GM12872 (cell line): ENCODE measurements around the gene RPGRIP1.

Source experiments
- TF ChIP-seq, protein P1 (sequence below): IDR thresholded peaks from 3 replicates; pipeline ENCODE4 v1.5.1; 2011; ENCODE audit warnings: low read depth, mild to moderate bottlenecking, low read length, moderate library complexity; ENCODE audit not compliant: insufficient read depth

Gene RPGRIP1

DNA sequence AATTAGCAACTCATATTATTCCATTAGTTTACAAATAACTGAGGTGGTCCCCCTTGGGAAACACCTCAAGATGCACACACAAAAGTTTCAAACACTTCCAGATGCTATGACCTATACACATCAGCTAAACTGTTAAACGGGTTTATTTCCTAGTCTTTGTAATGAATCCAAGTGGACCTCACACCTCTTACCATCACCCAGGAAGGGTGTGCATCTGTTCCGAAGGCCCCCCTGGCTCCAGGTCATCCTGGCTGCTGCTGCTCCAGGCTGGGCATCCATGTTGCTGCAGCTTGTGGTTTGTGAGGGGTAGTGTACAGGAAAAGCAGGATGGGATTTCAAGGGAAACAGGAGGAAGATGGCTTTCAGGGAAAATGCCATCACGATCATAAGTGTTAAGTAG is 17.5 kb upstream of the RPGRIP1 start:
- TF ChIP-seq, protein P1, sequence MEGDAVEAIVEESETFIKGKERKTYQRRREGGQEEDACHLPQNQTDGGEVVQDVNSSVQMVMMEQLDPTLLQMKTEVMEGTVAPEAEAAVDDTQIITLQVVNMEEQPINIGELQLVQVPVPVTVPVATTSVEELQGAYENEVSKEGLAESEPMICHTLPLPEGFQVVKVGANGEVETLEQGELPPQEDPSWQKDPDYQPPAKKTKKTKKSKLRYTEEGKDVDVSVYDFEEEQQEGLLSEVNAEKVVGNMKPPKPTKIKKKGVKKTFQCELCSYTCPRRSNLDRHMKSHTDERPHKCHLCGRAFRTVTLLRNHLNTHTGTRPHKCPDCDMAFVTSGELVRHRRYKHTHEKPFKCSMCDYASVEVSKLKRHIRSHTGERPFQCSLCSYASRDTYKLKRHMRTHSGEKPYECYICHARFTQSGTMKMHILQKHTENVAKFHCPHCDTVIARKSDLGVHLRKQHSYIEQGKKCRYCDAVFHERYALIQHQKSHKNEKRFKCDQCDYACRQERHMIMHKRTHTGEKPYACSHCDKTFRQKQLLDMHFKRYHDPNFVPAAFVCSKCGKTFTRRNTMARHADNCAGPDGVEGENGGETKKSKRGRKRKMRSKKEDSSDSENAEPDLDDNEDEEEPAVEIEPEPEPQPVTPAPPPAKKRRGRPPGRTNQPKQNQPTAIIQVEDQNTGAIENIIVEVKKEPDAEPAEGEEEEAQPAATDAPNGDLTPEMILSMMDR, result no peak

DNA sequence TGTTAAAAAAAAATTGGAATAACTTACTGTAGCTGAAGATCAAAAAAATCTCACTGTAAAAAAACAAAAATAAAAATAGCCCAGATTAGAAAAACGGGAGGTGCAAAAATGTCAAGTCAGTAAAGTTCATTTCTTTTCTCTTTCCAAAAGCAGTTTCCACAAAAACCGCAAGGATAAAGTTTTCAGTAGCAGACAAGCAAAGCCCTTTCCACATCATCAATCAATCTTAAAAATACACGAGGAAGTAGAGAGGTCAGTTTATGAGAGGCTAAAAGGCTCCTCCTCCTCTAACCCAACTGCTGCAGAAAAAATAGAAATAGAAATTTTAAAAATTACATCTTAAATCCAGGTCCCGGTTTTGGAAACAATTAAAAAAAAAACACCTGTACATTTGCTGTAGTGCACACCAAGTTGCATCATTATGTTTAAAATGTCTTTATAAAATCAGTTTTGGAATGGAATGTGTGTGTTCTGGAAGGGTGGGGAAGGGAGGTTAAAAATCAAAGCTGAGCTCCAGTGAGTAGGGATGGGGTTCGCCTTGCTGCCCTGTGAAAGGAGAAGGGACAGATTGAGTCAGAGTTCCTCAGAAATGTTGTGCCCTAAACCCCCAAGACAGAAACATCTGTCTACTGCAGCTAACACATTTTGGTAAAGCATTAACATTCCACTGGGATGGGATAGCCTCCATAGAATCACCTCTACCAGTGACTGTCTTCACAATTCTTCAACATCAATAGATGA is 16.4 kb upstream of the RPGRIP1 start:
- TF ChIP-seq, protein P1, result no peak

DNA sequence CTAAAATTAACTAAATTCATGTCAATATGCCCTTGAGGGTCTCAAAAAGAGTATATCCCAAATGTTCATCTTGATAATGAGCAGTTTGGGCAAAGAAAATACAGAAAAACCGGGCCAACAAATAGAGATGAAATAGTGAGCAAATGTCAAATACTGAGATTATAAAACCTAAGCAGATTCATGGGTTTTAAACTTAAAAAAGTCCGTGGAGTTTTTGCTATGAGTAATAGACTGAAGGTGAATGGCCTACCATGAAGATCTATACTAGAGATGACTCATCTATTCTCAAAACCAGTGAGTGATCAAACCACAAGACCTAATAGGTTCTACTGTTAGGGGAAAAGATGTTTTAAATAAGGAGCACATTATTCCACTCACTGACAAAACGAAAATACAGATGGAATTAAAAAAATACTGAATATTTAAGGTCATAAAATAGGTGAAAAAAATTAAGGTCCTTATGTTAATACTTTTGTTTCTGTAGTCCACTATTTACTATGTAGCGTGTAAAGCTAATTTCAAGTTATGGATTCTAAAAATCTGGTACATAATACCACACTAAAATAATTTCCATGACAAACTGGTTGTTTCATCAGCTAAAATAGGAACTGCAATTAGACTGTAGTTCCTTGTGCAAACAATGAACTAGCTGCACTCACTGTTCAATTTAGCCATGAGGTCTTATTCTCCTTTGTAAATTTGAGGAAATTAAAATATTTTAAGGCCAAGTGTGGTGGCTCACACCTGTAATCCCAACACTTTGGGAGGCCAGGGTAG is 15.7 kb upstream of the RPGRIP1 start:
- TF ChIP-seq, protein P1, result no peak

DNA sequence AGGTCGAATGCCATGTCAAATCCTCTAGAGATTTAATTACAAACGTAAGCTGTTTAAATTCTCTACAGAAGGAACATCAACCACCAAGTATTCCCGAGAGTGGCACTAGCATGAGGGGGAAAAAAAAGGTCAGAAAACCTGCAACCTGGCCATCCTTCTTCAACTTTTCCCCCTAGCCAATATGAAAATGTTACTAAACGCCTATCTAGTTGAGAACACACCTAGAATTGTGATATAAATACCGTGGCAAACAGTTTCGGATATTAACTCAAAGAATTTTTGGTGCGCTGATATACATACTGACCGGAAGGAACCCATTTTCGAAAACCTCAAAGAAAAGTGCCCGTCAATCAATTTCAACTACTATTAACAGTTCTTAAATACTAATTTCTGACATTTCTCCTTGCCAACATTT is 12.4 kb upstream of the RPGRIP1 start:
- TF ChIP-seq, protein P1, result no peak

DNA sequence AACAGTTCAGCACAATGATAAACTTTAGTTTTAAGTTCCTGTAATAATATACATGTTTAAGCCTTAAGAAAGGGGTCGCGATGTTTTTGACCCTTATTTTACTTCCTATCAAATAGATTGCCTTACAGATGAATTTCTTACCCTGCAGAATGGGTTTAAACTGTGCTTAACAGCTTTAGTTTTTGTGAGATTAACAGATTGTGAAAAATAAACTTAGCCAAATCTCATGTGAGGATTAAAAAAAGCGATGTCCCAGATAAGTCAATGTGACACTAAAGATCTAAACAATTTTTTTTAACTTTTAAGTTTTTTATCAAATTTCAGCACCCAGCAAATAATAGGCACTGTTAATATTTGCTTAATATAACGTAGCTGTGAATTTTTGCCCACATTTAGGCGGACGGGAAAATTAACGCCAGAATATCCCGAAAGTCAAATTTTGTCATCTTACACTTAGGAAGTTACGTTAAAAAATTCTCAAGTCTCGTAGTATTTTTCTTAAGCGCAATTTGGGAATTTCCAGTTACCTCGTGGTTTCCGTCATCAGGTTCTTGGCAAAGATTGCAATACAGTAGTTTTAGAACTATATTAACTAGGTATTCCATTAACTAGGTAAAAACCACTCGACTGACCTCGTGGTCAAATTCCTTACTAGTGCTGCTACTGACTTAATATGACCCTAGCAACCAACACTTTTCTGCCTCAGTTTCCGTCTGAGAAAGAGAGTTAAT is 11.8 kb upstream of the RPGRIP1 start:
- TF ChIP-seq, protein P1, result no peak

DNA sequence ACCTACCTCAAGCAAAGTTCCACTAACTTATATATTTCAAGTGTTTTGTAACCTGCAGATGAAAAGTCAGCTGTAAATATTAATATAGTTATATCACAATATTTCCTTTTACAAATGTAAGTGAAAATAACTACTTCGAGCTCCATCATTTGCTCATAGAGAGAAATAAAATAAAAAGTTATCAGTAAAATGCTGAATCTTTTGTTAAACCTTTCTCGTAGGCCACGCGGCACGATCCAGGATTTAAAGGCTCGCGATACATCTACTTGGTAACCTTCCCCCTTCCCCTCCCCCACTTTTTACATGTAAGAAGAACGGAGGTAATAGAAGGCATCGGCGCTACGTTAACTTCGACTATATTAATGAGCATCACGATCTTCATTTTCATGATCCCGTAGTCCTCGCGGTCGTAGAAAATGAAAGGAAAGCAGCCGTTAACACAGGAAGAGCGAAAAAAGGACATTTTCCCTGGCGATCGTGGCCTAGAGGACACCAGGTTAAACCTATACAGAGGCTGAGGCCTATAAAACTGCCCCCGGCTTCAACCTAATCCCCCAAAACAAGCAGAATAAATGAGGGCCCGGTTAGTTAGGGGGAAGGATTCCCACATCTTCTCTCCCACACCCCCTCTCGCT is 11.1 kb upstream of the RPGRIP1 start:
- TF ChIP-seq, protein P1, result no peak
